Vagina (tissue), 2 donors: ENCODE measurements around the gene NPM1. TPM values are rescaled to one million over a fixed set of nuclear protein-coding genes. Genes with fewer than 3 reads are reported as not detected.

Experiments
- DNase-seq, 2 donors: peaks; one replicate each; pipeline ENCODE4 v3.0.0-alpha.2; 2017; ENCODE audit errors: extremely low spot score in 2 of 2
- H3K27ac ChIP-seq: fragments of 200-600 bp; sonication (generic); one replicate; pipeline ENCODE4 v1.5.1; 2019
- H3K27me3 ChIP-seq: fragments of 200-600 bp; sonication (generic); one replicate; pipeline ENCODE4 v1.5.1; 2019
- H3K36me3 ChIP-seq, 2 donors: fragments of 200-600 bp; sonication (generic); one replicate each; pipeline ENCODE4 v1.5.1; 2017 to 2019
- H3K4me1 ChIP-seq: fragments of 200-600 bp; sonication (generic); one replicate; pipeline ENCODE4 v1.5.1; 2019
- H3K4me3 ChIP-seq, 2 donors: fragments of 200-600 bp; sonication (generic); 1 replicate in 1 of 2; 2 replicates in 1 of 2; pipeline ENCODE4 v1.5.1; 2016 to 2019
- H3K9me3 ChIP-seq: fragments of 200-600 bp; sonication (generic); one replicate; pipeline ENCODE4 v1.5.1; 2019
- POLR2A ChIP-seq, 2 donors: fragments of 450-650 bp; IDR thresholded peaks; one replicate each; pipeline ENCODE4 v1.6.1; 2017; ENCODE audit warnings: antibody characterized with exemption in 2 of 2, mild to moderate bottlenecking in 2 of 2, moderate library complexity in 2 of 2
- POLR2AphosphoS5 ChIP-seq, 2 donors: sonication (generic); formaldehyde crosslinking; IDR thresholded peaks; one replicate each; pipeline ENCODE4 v1.9.0; 2017; ENCODE audit warnings: antibody characterized with exemption in 2 of 2, mild to moderate bottlenecking in 2 of 2, low read depth in 1 of 2; ENCODE audit not compliant: insufficient read depth in 1 of 2
- intact Hi-C: fragments of 100-400 bp; cut with DNase I; formaldehyde crosslinking; loops from one replicate; pipeline ENCODE4 v1.15.1; 2023
- total RNA-seq: library from RNA; depleted of rRNA; stranded (reverse); fragments of >200 nt; gene quantifications from one replicate; pipeline ENCODE4 v1.2.3, GENCODE V29; 2016
- TF ChIP-seq, protein P1 (sequence below), 3 experiments: fragments of 450-650 bp in 2 of 3; fragments of 200-600 bp in 1 of 3; sonication (generic) in 1 of 3; IDR thresholded peaks; one replicate each; pipeline ENCODE4 v1.5.1; 2017 to 2019; ENCODE audit warnings: antibody characterized with exemption in 3 of 3, mild to moderate bottlenecking in 2 of 3, moderate library complexity in 2 of 3

NPM1 gene
- total RNA-seq, 1 donor from 2014 or later, result 526 TPM

DNA sequence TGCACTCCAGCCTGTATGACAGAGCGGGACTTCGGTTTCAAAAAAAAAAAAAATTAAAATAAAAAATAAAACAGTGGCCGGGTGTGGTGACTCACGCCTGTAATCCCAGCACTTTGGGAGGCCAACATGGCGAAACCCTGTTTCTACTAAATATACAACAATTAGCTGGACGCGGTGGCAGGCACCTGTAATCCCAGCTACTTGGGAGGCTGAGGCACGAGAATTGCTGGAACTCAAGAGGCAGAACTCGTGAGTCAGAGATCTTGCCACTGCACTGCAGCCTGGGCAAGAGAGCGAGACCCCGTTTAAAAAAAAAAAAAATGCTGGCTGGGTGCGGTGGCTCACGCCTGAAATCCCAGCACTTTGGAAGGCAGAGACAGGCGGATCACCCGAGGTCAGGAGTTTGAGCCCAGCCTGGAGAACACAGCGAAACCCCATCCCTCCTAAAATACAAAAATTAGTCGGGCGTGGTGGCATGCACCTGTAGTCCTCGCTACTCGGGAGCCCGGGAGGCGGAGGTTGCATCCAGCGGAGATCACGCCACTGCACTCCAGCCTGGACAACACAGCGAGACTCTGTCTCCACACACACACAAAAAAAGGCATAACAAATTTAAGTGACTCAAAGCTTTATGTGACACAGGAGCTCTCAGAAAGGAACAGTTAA is 1.5 kb upstream of the NPM1 start:
- H3K27me3 ChIP-seq, result no peaks in the 10 kb centered on the region
- no peaks in the 10 kb centered on the region for H3K36me3 ChIP-seq
- H3K4me3 ChIP-seq, result no peak overlapping the region
- no peak for TF ChIP-seq POLR2A (IDR thresholded peaks at IDR 0.05)
- TF ChIP-seq, protein P1, sequence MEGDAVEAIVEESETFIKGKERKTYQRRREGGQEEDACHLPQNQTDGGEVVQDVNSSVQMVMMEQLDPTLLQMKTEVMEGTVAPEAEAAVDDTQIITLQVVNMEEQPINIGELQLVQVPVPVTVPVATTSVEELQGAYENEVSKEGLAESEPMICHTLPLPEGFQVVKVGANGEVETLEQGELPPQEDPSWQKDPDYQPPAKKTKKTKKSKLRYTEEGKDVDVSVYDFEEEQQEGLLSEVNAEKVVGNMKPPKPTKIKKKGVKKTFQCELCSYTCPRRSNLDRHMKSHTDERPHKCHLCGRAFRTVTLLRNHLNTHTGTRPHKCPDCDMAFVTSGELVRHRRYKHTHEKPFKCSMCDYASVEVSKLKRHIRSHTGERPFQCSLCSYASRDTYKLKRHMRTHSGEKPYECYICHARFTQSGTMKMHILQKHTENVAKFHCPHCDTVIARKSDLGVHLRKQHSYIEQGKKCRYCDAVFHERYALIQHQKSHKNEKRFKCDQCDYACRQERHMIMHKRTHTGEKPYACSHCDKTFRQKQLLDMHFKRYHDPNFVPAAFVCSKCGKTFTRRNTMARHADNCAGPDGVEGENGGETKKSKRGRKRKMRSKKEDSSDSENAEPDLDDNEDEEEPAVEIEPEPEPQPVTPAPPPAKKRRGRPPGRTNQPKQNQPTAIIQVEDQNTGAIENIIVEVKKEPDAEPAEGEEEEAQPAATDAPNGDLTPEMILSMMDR (IDR thresholded peaks at IDR 0.05), result no peak
- TF ChIP-seq POLR2AphosphoS5 (IDR thresholded peaks at IDR 0.05; ENCODE audit: insufficient read depth in 1 of 2, low read depth in 1 of 2), result no peak
- intact Hi-C loops, result no loop called here
- H3K4me1 ChIP-seq, result peaks cover 30% of the 10 kb centered on the region
- H3K9me3 ChIP-seq, result no peaks in the 10 kb centered on the region
- no peak overlapping the region for H3K27ac ChIP-seq
- DNase-seq, result no peak

DNA sequence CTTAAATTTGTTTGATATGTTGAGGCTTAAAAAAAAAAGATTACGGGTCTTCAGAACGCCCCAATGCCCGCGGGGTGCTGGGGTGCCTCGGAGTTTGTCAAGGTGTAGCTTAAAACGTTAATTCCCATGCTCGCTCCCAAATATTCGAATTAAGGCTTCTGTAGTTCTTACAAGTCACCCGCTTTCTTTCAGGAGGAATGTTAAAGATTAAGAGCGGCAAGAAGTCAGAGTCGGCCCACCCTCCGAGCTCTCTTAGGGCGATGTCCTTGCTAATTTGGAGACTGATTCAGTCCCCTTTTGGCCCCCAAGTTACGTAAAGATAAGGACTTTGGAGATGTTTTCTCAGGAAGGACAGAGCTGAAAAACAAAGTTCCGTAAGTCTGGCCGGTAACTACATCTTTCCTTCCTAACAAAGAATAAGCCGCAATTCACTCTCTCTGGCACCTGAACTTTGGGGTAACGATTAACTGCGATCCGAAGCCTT is 746 bp upstream of the NPM1 start:
- intact Hi-C loops, result no loop called here
- TF ChIP-seq, protein P1 (IDR thresholded peaks at IDR 0.05), result no peak
- TF ChIP-seq POLR2AphosphoS5 (IDR thresholded peaks at IDR 0.05; ENCODE audit: insufficient read depth in 1 of 2, low read depth in 1 of 2), result no peak
- TF ChIP-seq POLR2A (IDR thresholded peaks at IDR 0.05), result no peak
- Histone ChIP-seq H3K9me3 (no peaks in the 10 kb centered on the region), H3K36me3 (peaks cover under 1 to 1% of the 10 kb centered on the region in 2 donors), H3K4me1 (peaks cover 38% of the 10 kb centered on the region), H3K4me3 (peak overlapping the region; percentile 93 to 95), H3K27ac (peak overlapping the region; percentile 94), H3K27me3 (no peaks in the 10 kb centered on the region)
- no peak for DNase-seq

DNA sequence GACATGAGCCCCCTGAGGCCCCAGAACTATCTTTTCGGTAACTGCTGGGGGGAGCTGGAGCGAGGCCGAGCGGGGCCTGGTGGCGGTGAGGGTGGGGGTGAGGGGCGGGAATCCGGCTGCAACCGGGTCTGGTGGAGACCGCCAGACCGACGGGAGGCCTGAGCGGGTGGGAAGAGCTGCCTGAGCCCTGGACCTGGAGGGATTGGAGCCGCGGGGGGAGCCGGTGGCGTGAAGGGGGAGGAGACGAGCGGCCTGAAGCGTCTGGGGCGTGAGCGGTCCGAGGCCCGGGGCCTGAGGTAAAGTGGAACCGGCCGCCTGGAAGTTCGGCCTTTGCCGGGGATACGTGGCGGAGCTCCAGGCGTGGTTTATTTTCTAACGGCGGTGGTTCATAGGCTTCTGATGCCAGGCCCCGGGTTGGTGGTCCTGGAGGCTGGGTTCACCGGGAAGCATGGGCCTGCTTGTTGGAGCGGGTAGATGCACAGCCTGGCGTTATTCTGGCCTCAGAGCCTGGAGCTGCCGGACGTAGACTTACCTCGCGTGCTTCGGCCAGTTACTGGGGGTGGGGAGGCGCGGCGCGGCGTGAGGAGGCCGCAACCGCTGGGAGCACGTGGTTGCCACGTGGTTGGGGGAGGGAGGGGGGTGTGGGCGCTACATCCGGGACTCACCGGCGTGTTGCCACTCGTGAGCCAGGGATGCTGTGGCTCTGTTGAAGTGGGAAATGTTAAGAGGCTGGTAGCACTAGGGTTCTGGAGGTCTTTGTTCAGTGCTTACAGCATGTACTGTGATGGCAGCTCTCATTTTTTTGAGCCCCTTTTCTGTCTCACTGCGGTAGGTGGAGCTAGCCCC is 544 bp downstream of the NPM1 start:
- Histone ChIP-seq H3K4me1 (peaks cover 47% of the 10 kb centered on the region), H3K9me3 (no peaks in the 10 kb centered on the region), H3K27me3 (no peaks in the 10 kb centered on the region), H3K36me3 (peaks cover 7 to 11% of the 10 kb centered on the region in 2 donors), H3K27ac (peak overlapping the region; percentile 94), H3K4me3 (peak overlapping the region; percentile 93 to 95)
- peak in 1 of 2 donors; percentile 89 for DNase-seq
- TF ChIP-seq POLR2AphosphoS5 (IDR thresholded peaks at IDR 0.05; ENCODE audit: insufficient read depth in 1 of 2, low read depth in 1 of 2) (no peak), POLR2A (IDR thresholded peaks at IDR 0.05) (no peak)
- TF ChIP-seq, protein P1 (IDR thresholded peaks at IDR 0.05), result no peak
- intact Hi-C loops, result no loop called here

DNA sequence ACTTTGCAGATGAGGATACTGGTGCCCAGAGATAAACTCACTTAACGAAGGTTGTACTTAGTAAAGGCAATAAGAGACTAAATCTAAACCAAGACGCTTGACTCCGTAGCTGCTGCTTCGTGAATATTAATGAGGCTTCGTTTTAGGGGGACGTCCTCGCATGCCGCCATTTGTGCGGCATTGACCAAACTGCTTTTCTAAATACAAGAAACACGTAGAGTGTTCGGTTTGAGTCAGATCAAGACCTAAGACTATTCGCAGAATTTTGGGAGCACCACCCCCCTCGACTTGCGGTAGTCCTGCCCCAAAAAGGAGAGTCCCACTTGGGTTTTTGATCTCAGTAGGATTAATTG is 1.1 kb downstream of the NPM1 start:
- intact Hi-C loops, result no loop called here
- H3K27ac ChIP-seq, result no peak overlapping the region
- H3K36me3 ChIP-seq, result peaks cover 7 to 15% of the 10 kb centered on the region in 2 donors
- peaks cover 47% of the 10 kb centered on the region for H3K4me1 ChIP-seq
- DNase-seq, result no peak
- H3K9me3 ChIP-seq, result no peaks in the 10 kb centered on the region
- peak overlapping the region; percentile 93 to 95 for H3K4me3 ChIP-seq
- H3K27me3 ChIP-seq, result no peaks in the 10 kb centered on the region
- TF ChIP-seq POLR2A (IDR thresholded peaks at IDR 0.05) (no peak), POLR2AphosphoS5 (IDR thresholded peaks at IDR 0.05; ENCODE audit: insufficient read depth in 1 of 2, low read depth in 1 of 2) (no peak)
- TF ChIP-seq, protein P1 (IDR thresholded peaks at IDR 0.05), result no peak
